Right atrium auricular region (tissue), 2 donors: ENCODE measurements around the gene CEP57. TPM values are rescaled to one million over a fixed set of nuclear protein-coding genes. Genes with fewer than 3 reads are reported as not detected.

Experiments used
- DNase-seq: peaks from one replicate; pipeline ENCODE4 v3.0.0-alpha.2; 2019; ENCODE audit warnings: low spot score
- H3K27ac ChIP-seq, 2 donors: fragments of 200-600 bp; sonication (generic); 1 replicate in 1 of 2; 2 replicates in 1 of 2; pipeline ENCODE4 v1.5.1; 2016 to 2019
- H3K27me3 ChIP-seq, 2 donors: fragments of 200-600 bp; sonication (generic); one replicate each; pipeline versions ENCODE4 v1.5.1 to v1.6.0; 2017 to 2019
- H3K36me3 ChIP-seq: fragments of 200-600 bp; sonication (generic); one replicate; pipeline ENCODE4 v1.5.1; 2016
- H3K4me1 ChIP-seq, 2 donors: fragments of 200-600 bp; sonication (generic); one replicate each; pipeline versions ENCODE4 v1.5.1 to v1.6.0; 2017 to 2019
- H3K4me3 ChIP-seq, 2 donors: fragments of 200-600 bp; sonication (generic); 1 replicate in 1 of 2; 2 replicates in 1 of 2; pipeline ENCODE4 v1.5.1; 2017 to 2019; ENCODE audit warnings: mild to moderate bottlenecking in 1 of 2, moderate library complexity in 1 of 2
- H3K9me3 ChIP-seq, 2 donors: fragments of 200-600 bp; sonication (generic); one replicate each; pipeline ENCODE4 v1.5.1; 2019
- total RNA-seq, 2 donors: library from RNA; depleted of rRNA; stranded (reverse); fragments of >200 nt; gene quantifications; one replicate each; pipeline ENCODE4 v1.1.0, GENCODE V29; 2016
- TF ChIP-seq, protein P1 (sequence below), 2 donors: fragments of 200-600 bp; sonication (generic); IDR thresholded peaks; one replicate each; pipeline ENCODE4 v1.5.1; 2019; ENCODE audit warnings: antibody characterized with exemption in 2 of 2

Gene CEP57
- total RNA-seq, 2 donors from 2014 or later, result 16.1 to 20.0 TPM

DNA sequence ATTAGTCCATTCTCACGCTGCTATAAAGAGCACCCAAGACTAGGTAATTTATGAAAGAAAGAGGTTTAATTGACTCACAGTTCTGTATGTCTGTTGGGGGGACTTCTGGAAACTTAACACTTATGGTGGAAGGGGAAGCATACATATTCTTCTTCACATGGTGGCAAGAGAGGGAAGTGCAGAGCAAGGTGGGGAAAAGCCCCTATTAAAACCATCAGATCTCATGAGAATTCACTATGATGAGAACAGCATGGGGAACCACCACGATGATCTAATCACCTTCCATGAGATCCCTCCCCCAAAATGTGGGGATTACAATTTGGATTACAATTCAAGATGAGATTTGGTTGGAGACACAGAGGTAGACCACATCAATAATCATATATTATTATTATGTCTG is 25.7 kb downstream of the CEP57 start:
- Histone ChIP-seq H3K4me1 (no peaks in the 10 kb centered on the region), H3K36me3 (peaks cover 8% of the 10 kb centered on the region), H3K9me3 (no peaks in the 10 kb centered on the region), H3K27me3 (no peaks in the 10 kb centered on the region), H3K4me3 (no peak overlapping the region), H3K27ac (no peak overlapping the region)
- no peak for DNase-seq
- TF ChIP-seq, protein P1, sequence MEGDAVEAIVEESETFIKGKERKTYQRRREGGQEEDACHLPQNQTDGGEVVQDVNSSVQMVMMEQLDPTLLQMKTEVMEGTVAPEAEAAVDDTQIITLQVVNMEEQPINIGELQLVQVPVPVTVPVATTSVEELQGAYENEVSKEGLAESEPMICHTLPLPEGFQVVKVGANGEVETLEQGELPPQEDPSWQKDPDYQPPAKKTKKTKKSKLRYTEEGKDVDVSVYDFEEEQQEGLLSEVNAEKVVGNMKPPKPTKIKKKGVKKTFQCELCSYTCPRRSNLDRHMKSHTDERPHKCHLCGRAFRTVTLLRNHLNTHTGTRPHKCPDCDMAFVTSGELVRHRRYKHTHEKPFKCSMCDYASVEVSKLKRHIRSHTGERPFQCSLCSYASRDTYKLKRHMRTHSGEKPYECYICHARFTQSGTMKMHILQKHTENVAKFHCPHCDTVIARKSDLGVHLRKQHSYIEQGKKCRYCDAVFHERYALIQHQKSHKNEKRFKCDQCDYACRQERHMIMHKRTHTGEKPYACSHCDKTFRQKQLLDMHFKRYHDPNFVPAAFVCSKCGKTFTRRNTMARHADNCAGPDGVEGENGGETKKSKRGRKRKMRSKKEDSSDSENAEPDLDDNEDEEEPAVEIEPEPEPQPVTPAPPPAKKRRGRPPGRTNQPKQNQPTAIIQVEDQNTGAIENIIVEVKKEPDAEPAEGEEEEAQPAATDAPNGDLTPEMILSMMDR (IDR thresholded peaks at IDR 0.05), result no peak

DNA sequence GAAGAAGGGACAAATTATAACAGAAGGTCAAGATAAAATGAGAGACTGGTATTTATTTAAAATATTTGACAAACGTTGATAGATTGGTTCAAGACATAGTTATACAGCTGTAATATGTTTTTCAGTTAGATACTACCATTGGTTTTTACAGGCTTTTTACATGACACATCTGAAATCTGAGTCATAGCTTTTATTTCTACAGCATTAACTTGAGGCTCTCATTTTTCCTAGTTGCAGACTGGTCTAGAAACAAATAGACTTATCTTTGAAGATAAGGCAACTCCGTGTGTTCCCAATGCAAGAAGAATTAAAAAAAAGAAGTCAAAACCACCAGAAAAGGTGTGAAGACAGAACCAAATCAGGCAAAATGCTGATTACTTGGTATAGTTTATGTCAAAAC is 31.3 kb downstream of the CEP57 start:
- TF ChIP-seq, protein P1 (IDR thresholded peaks at IDR 0.05), result no peak
- Histone ChIP-seq H3K27ac (no peak overlapping the region), H3K4me3 (no peak overlapping the region), H3K36me3 (peaks cover 23% of the 10 kb centered on the region), H3K9me3 (no peaks in the 10 kb centered on the region), H3K27me3 (no peaks in the 10 kb centered on the region), H3K4me1 (no peaks in the 10 kb centered on the region)
- no peak for DNase-seq

DNA sequence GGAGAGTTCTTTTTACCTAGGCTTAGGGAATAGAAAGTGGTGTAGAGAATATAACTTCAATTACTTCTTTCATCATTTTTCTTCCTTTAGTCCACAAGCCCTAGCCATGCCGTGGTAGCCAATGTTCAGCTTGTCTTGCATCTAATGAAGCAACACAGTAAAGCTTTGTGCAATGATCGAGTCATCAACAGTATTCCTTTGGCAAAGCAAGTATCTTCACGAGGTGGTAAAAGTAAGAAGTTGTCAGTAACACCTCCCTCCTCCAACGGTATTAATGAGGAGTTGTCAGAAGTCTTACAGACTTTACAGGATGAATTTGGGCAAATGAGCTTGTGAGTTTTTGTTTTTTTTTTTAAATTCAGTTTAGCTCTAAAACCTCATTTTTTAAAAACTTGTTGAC is 37.4 kb downstream of the CEP57 start:
- Histone ChIP-seq H3K27me3 (no peaks in the 10 kb centered on the region), H3K27ac (no peak overlapping the region), H3K9me3 (no peaks in the 10 kb centered on the region), H3K4me1 (no peaks in the 10 kb centered on the region), H3K4me3 (no peak overlapping the region), H3K36me3 (peaks cover 32% of the 10 kb centered on the region)
- TF ChIP-seq, protein P1 (IDR thresholded peaks at IDR 0.05), result no peak
- DNase-seq, result no peak

DNA sequence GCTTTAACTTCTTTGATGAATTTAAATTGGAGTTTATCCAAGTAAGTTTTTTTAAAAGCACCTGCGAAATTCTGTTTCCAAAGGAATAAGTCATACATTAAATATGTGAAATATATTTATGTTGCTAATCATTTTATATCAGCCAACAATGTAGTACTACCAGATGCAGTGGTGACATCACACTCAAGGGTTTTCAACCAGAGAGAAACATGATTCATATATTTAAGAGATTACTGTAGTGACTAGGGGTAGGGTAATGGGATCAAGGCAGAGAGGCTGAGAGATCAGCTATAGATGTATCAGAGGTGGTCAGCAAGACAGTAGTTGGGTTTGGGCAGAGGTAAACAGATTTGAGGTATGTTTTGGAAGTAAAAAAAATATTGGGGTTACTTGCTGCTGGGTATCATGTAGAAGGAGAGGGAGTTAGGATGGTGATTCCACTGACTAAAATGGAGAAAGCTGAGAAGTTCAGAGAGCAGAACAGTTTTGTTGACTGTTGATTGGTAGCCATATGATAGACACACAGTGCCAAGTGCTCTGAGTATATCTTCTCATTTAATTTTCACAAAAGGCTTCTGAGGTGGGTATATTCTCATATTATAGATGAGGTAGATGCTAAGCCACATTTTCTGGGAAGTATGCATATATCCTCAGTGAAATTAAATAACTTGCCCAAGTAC is 39.4 kb downstream of the CEP57 start:
- Histone ChIP-seq H3K4me1 (no peaks in the 10 kb centered on the region), H3K27ac (no peak overlapping the region), H3K4me3 (no peak overlapping the region), H3K27me3 (no peaks in the 10 kb centered on the region), H3K36me3 (peaks cover 37% of the 10 kb centered on the region), H3K9me3 (no peaks in the 10 kb centered on the region)
- TF ChIP-seq, protein P1 (IDR thresholded peaks at IDR 0.05), result no peak
- DNase-seq, result no peak

DNA sequence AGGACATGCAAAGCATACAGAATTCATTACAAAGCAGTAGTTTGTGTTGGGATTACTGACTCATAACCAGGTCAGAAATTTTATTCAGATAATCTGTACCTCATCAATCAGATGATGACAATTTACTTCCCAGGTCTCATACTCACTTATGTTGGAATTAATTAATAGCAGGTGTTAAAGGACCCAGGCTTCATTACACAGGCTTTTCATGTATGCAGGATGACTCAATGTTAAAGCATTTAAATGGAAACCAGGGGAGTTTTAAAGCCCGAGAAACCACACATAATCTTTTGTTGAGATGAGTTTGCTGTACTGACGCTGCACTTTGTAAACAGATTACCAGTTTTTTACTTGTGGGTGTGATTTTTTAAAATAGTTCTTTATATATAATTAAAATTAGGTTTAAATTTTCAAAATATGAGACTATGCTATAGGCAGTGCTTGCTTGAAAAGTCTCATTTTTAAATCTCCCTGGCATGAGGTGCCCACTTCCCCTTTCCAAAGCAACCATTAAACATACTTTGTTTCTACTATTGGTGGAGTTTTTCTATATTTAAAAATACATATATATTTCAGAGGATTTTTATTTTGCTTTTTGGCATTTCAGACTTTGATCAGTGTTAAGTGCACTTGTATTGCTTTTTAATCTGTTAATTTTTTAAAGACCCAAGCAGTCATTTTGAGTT is 41.0 kb downstream of the CEP57 start:
- Histone ChIP-seq H3K4me3 (no peak overlapping the region), H3K9me3 (no peaks in the 10 kb centered on the region), H3K27ac (no peak overlapping the region), H3K27me3 (no peaks in the 10 kb centered on the region), H3K4me1 (peaks cover 0 to 3% of the 10 kb centered on the region in 2 donors), H3K36me3 (peaks cover 38% of the 10 kb centered on the region)
- DNase-seq, result no peak
- TF ChIP-seq, protein P1 (IDR thresholded peaks at IDR 0.05), result no peak
